DMS79 (cell line): ENCODE data around the gene PDIA5.
"Not testable (repeated sequence)": the region's sequence is repeated elsewhere in the genome, so short reads cannot be mapped to it uniquely, and the experiment has no call there.

Experiments used
- DNase-seq: peaks from one replicate; lab custom pipeline; 2025; lab: John Stamatoyannopoulos, UW

PDIA5 gene

GRCh38 chr3:123150449-123151215 lies 83.8 kb downstream of the PDIA5 start:
- DNase-seq, result no peak

- no peak for DNase-seq
Measured at GRCh38 chr3:123151251-123151705, 84.5 kb downstream of the PDIA5 start.

DNA sequence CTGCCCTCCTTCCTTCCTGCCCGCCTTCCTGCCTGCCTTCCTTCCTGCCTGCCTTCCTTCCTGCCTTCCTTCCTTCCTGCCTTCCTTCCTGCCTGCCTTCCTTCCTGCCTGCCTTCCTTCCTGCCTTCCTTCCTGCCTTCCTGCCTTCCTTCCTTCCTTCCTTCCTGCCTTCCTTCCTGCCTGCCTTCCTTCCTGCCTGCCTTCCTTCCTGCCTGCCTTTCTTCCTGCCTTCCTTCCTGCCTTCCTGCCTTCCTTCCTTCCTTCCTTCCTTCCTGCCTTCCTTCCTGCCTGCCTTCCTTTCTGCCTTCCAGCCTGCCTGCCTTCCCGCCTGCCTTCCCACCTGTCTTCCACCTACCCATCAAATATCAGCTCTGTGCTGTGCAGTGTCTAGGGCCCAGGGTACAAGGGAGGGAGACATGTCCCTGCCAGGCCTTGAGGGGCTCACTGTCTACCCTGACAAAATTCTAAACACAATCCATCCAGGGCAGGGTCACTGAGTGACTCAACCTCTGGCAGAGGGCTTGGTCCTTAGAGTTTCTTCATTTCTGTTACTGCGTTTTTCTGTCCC lies 85.1 kb downstream of the PDIA5 start:
- not testable (repeated sequence) for DNase-seq

DNA sequence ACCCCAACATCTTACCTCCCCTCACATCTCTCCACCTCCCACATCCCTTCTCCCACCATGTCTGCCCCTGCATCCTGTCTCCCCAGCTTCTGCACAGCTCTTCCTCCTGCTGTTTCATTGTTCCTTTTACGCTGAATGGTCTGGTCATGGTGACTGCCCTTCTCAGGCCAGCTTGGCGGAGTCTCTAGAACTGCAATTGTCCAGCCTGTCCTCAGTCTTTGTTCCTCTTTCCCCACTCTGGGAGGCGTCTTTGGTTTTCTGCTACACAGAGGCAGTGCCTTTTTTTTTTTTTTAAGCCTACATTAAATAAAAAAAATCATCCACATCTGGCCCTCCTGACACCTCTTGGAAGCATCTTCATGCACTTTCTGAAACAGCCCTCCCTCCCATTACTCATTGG lies 85.9 kb downstream of the PDIA5 start:
- DNase-seq, result no peak

- DNase-seq, result no peak
Measured at GRCh38 chr3:123153125-123154019, 86.5 kb downstream of the PDIA5 start.

DNA sequence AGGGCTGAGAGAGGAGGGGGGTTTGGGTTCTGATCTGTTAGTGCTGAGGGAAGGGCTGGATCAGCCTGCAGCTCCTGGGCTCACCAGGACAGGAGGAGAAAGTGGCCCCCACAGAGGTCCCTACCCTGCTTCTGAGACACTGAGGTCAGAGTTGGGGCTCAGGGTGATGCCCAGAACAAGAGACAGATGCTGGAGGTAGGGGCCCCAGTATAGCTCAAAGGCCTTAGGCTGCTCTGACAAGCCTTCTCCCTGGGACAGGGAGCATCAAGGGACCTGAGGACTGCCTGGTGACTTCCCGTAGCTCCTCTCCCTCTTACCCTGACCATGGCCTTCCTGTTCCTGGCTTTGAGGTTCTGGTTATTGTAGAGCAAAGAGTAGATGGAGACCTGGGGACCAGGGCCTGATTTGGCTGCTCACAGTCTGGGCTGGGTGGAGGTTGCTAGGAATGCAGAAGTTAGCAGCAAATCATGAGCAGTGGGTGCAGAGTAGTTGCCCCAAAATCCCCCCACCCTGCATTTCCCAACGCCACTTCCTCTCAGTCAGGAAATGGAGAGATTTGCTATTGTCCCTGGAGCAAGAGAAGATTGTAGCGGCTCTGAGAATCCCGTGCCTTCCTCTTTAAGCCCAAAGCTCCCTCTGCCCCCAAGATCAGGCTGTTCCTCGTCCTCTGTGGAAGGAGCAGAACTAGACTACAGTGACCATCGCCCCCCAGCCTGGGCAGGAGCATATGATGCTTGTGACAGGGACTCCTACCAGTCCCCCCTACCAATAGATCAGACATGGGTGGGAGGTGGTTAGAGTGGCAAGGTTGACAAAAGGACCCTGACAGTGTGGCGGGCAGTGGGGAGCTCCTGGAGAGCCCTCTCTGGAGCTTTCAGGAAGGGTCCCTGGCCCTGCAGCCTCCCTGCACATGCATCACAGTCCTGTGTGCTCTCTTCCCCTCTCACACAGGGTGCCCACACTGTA lies 87.5 kb downstream of the PDIA5 start:
- DNase-seq, result no peak

DNA sequence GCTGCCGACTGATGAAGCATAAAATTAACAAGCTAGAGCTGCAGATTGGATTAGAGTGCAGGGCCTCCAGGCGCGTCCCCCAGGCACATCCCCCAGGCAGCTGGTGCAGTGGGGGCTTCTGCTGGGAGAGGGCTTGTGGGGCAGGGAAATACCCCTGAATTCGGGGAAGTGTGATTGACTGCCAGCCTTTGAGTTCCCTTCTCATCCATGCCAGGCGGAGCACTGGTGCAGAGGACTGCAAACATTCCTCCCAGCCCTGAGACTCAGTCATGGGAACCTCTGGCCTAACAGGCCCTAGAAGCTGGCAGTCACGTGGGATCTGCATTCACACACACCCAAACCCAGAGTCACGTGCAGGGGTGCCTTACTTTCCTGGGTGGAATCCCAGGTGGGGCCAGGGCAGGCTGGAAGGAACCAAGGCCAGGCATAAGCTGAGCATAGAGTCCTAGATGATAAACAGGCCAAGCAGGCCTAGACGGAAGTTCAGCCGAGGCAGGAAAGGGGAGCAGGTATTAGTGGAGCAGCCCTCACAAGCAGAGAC lies 88.7 kb downstream of the PDIA5 start:
- DNase-seq, result no peak

GRCh38 chr3:123156276-123156995 lies 89.6 kb downstream of the PDIA5 start:
- DNase-seq, result no peak

DNA sequence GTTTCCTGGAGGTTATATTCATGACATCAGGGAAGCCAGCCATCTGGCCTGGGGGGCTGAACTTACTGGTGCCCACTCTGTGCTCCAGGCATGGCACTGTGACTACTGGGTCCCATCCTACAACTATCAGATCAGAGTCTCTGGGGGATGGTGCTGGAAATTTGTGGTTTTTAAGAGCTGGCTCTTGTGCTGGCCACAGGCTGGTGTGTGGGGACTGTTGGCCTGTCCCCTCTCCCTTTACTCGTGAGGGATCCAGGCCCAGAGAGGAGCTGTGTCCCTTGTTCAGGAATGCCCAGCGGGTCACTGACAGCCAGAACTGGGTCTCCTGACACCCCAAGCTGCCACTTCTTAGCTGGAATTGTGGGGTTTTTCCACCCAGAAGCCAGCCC lies 90.4 kb downstream of the PDIA5 start:
- no peak for DNase-seq

DNA sequence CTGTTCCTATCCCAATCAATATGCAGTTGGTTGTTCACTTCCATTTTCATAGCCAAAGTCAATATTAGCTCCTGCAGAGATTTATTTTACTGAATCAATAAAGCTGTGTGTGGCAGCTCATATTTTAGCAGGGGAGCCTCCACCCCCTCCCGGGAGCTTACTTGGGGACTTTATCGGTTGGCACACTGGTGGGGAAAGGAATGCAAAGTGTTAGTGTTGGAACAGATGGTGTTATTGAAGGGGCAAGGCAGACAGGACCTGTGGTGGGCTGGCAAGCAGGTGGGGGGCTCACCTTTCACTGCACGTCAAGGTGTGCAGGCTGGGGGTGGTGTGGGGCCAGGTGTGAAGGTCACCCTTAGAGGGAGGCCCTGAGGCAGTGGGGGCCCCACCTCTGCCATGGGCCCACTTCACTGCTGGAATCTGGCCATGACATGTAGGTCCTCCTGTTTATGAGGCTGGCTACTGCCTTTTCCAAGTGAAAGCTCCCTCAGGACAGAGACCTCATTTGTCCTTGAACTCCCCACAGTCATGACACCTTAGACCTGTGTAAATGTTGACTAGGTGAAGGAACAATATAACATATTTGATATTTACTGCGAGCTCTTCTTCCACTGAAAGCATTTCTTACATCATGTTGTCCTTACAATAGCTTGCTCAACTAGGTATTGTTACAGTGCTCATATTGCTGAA lies 90.9 kb downstream of the PDIA5 start:
- no peak for DNase-seq

DNA sequence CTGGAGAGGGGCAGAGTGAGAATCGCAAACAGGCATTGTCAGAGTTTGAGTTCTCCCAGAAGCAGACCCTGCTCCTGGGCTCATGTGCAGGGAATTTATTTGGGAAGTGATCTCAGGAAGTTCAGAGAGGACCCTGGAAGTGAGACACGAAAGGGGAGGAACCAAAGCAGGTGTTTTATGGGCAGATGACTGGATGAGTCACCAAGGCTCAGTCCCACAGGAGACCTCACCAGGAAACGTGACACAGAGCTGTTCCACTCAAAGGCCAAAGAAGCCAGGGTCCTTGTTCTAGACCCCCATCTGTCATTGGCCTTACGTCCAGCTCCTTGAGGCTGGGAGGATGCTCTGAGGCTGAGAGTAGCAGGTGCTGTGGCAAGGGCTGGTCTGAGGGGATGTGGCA lies 91.5 kb downstream of the PDIA5 start:
- no peak for DNase-seq

DNA sequence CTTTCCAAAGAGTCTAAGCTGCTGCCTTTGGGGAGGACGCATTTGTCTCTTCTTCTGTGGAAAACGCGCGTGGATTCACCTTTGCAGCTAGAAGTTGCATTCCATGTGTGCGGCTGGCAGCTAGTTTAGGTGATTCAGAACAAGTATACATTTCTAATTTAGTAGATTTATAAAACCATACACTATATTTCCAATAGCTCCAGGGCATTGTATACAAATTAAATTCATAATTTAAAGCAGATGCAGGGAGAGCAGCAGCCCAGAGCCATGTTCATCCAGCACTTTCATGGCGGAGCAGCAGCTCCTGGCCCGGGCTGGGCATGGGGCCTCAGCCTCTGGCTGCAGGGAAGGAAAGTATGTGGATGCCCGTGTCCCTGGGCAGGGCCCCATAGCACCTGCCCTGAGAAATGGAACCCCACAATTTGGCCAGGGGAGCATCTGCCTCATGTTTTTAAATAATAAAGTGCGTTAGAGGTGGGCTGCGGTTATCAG lies 92.1 kb downstream of the PDIA5 start:
- DNase-seq, result no peak

DNA sequence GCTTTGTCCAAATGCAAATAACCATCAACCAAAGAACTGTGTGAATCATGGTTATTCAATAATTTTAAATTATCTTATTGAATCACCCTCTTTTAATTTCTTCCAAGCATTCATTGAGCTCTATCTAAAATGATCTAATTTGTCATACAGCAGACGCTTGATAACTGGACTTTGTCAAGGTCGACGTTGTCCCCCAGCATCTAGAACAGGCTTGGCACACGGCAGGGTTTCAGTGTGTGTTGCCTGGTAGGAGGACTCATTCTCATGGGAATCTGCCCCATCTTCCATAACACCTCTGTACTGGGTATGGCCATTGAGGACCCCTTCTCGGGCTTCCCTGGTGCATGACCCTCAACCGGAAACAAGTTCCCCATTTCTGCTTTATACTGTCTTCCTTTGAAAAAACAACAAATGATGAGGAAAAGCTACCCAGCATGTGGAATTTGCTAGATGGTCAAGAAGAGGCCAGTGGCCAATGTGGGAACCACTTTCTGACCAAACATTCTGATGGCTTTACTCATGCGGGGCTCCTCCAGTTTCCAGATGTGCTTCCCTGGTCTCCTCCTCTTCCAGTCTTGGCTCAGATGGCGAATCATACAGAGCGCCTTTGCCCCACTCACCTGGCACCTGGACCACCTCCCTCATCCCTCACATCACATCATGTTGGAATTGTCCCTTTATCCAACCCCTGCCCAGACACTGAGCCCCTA lies 93.3 kb downstream of the PDIA5 start:
- no peak for DNase-seq

DNA sequence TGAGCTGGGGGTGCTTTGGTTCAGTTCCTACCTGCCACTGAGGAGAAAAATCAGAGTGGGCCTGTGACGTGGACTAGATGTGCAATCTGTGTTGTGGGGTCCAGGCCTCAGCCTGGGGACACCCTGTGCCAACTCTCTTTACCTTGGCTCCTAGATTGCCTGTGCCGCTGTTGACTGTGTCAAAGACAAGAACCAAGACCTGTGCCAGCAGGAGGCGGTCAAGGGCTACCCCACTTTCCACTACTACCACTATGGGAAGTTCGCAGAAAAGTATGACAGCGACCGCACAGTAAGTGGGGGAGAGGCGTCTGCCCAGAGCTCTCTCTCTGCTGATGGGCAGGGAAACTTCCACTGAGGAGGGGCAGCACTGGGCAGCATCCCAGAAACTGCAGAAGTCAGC lies 94.3 kb downstream of the PDIA5 start:
- no peak for DNase-seq

DNA sequence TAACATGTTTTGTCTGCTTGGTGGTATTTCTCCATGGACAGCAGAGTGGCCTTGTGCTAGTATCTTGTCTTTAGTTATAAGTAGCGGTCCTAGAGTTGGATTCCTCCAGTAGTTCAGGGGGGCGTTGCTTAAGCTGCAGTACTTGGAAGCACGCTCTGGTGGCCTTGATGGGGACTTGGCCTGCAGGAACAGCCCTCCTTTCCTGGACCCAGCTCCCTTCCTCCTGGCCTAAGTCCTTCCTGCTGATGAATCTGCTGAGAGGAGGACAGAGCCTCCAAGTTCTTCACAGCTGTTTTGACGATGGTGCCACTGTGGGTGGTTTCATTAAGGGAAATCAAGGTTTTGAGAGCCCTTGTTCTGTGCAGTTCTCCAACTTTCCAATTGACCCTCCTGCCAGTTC lies 96.3 kb downstream of the PDIA5 start:
- DNase-seq, result no peak

DNA sequence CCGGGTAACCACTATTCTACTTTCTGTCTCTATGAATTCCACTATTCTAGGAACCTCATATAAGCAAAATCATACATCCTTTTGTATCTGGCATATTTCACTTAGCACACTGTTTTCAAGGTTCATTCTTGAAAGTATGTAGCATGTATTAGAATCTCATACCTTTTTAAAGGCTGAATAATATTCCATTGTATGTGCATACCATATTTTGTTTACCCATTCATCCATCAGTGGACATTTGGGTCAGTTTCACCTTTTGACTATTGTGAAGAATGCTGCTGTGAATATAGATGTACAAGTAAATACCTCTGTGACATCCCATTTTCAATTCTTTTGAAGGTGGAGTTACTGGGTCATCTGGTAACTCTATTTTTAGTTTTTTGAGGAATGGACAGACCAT lies 98.3 kb downstream of the PDIA5 start:
- DNase-seq, result no peak

DNA sequence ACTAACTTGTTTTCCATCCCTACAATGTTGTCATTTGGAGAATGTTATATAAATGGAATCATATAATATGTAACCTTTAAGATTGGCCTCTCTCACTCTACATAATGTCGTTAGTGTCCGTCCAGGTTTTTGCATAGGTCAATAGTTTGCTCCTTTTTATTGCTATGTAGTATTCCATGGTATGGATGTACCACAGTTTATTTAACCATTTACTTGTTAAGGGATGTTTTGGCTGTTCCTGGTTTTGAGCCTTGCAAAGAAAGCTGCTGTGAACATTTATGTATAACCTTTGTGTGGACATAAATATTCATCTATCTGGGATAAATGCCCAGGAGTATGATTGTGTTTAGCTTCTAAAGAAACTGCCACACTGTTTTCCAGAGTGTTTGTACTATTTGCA lies 100.9 kb downstream of the PDIA5 start:
- DNase-seq, result no peak

DNA sequence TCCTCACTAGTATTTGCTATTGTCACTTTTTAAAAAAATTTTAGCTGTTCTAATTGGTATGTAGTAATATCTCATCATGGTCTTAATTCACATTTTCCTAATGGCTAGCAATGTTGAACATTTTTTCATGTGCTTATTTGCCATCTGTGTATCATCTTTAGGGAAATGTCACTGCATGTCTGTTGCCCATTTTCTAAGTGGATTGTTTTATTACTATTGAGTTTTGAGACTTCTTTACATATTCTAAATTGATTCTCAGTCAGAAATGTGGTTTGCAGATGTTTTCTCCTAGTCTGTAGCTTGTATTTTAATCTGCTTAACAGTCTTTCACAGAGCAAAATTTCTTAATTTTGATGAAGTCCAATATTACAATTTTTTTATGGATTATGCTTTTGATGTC lies 101.3 kb downstream of the PDIA5 start:
- DNase-seq, result no peak

- DNase-seq, result no peak
Measured at GRCh38 chr3:123168605-123169004, 101.8 kb downstream of the PDIA5 start.
